Measurements from ENCODE around the gene HOXB2. TPM values are rescaled to one million over a fixed set of nuclear protein-coding genes. Genes with fewer than 3 reads are reported as not detected.

Gene HOXB2
- total RNA-seq, 1 donor from 2014 or later: 55.3 TPM

GRCh38 chr17:48551596-48552465 is 6.9 kb upstream of the HOXB2 start:
- Histone ChIP-seq H3K4me1 (peaks cover 4 to 55% of the 10 kb centered on the region in 2 donors), H3K9me3 (no peaks in the 10 kb centered on the region), H3K4me3 (peak overlapping the region in 1 of 2 donors; percentile 80), H3K27ac (peak overlapping the region; percentile 84 to 97), H3K36me3 (peaks cover 19 to 25% of the 10 kb centered on the region in 2 donors), H3K27me3 (no peaks in the 10 kb centered on the region)
- intact Hi-C loops (cut with DNase I): no loop called here
- DNase-seq (ENCODE audit: low spot score in 2 of 2): no peak
- no peak for TF ChIP-seq CTCF (IDR thresholded peaks at IDR 0.05)

- no peak overlapping the region for H3K4me3 ChIP-seq
- intact Hi-C loops (cut with DNase I): no loop called here
- no peaks in the 10 kb centered on the region for H3K27me3 ChIP-seq
- no peak for DNase-seq (ENCODE audit: low spot score in 2 of 2)
- H3K36me3 ChIP-seq: peaks cover 19 to 25% of the 10 kb centered on the region in 2 donors
- no peak for TF ChIP-seq CTCF (IDR thresholded peaks at IDR 0.05)
- H3K9me3 ChIP-seq: no peaks in the 10 kb centered on the region
- peak overlapping the region; percentile 84 to 97 for H3K27ac ChIP-seq
- peaks cover 0 to 55% of the 10 kb centered on the region in 2 donors for H3K4me1 ChIP-seq
These were observed 6.3 kb upstream of the HOXB2 start for GRCh38 chr17:48551214-48551555.

- no peaks in the 10 kb centered on the region for H3K9me3 ChIP-seq
- TF ChIP-seq CTCF (IDR thresholded peaks at IDR 0.05): no peak
- peaks cover 19 to 25% of the 10 kb centered on the region in 2 donors for H3K36me3 ChIP-seq
- no peak for DNase-seq (ENCODE audit: low spot score in 2 of 2)
- H3K4me3 ChIP-seq: no peak overlapping the region
- H3K27ac ChIP-seq: peak overlapping the region; percentile 84 to 97
- intact Hi-C loops (cut with DNase I): no loop called here
- peaks cover under 1 to 55% of the 10 kb centered on the region in 2 donors for H3K4me1 ChIP-seq
- no peaks in the 10 kb centered on the region for H3K27me3 ChIP-seq
These were observed 5.7 kb upstream of the HOXB2 start for GRCh38 chr17:48550502-48551213.

GRCh38 chr17:48549914-48550501 is 5.1 kb upstream of the HOXB2 start:
- peaks cover 19 to 25% of the 10 kb centered on the region in 2 donors for H3K36me3 ChIP-seq
- intact Hi-C loops (cut with DNase I): no loop called here
- no peak overlapping the region for H3K4me3 ChIP-seq
- H3K27me3 ChIP-seq: no peaks in the 10 kb centered on the region
- no peak for TF ChIP-seq CTCF (IDR thresholded peaks at IDR 0.05)
- peak in 1 of 2 donors; percentile 56 for DNase-seq (ENCODE audit: low spot score in 2 of 2)
- peak overlapping the region; percentile 84 to 97 for H3K27ac ChIP-seq
- no peaks in the 10 kb centered on the region for H3K9me3 ChIP-seq
- H3K4me1 ChIP-seq: peaks cover 6 to 59% of the 10 kb centered on the region in 2 donors

DNA sequence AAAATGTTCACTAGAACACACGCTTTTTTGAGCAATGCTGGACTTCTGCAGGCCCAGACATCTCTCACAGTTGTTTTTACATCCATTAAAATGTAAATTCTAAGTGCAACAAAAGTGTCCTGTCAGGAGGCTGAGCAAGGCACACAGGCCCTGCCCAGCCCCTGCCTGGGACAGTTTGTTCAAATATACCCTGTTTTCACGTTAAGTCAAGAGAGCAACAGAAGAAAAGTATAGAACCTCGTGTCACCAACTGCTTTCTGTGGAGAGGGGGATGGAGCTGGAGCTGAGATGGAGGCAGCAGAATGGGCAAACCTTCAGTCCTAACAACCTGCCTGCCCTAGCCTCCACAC is 4.3 kb upstream of the HOXB2 start:
- Histone ChIP-seq H3K36me3 (peaks cover 19 to 25% of the 10 kb centered on the region in 2 donors), H3K27me3 (no peaks in the 10 kb centered on the region), H3K27ac (peak overlapping the region; percentile 84 to 97), H3K4me3 (no peak overlapping the region), H3K4me1 (peaks cover 6 to 63% of the 10 kb centered on the region in 2 donors), H3K9me3 (no peaks in the 10 kb centered on the region)
- intact Hi-C loops (cut with DNase I): no loop called here
- TF ChIP-seq CTCF (IDR thresholded peaks at IDR 0.05): no peak
- no peak for DNase-seq (ENCODE audit: low spot score in 2 of 2)
